GM18508 (cell line): ENCODE data around the gene OR10G7.
"Not testable (repeated sequence)": the region's sequence is repeated elsewhere in the genome, so short reads cannot be mapped to it uniquely, and the experiment has no call there.

Experiments
- ATAC-seq: cut with Tn5 transposase; IDR thresholded peaks from one replicate; pipeline ENCODE4 v1.9.1; 2021; ENCODE audit warnings: moderate number of reproducible peaks; ENCODE audit not compliant: insufficient read depth, unreplicated experiment

OR10G7 gene

DNA sequence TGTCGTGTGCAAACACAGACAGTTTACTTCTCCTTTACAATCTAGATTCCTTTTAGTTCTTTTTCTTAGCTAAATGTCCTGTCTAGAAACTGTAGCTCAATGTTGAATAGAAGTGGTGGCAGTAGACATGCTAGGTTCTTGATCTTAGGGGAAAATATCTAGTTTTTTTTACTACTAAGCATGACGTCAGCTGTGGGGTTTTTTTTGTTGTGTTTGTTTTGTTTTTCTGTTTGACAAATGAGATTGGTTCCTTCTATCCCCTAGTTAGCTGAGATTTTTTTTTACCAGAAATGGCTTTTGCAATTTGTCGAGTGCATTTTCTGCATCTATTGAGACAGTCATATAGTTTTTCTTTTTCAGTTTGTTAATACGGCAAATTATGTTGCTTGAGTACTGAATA lies 2.3 kb upstream of the OR10G7 start:
- no peak for ATAC-seq

DNA sequence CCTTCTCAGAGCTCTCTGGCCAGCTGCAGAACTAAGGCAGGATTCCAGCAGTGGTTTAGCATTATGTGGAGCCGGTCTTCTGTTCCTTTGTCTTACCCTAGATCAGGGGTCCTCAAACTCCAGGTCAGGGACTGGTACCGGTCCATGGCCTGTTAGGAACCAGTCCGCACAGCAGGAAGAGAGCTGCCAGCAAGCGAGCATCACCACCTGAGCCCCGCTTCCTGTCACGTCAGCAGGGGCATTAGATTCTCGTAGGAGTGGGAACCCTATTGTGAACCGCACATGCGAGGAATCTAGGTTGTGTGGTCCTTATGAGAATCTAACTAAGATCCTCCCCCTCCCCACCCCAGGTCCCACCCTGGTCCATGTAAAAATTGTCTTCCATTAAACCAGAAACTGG lies 1.6 kb downstream of the OR10G7 start:
- no peak for ATAC-seq

DNA sequence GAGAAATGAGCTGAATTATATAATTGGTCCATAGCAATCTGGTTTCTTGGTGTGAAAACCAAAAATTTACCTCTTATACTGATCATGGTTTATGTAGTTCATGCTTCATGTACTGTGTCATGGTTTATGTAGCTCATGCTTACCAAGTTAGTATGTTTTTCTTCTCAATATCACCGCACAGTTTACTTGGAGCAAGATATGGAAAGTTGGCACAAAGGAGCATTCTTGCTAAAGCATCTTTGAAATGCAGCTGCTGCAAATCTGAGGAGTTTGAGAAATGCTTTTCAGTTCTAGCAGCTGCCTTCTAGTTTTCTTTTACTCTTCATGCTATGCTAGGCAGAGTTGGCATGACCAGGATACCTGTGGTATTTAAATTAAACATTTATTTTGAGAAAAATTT lies 4.5 kb downstream of the OR10G7 start:
- no peak for ATAC-seq

DNA sequence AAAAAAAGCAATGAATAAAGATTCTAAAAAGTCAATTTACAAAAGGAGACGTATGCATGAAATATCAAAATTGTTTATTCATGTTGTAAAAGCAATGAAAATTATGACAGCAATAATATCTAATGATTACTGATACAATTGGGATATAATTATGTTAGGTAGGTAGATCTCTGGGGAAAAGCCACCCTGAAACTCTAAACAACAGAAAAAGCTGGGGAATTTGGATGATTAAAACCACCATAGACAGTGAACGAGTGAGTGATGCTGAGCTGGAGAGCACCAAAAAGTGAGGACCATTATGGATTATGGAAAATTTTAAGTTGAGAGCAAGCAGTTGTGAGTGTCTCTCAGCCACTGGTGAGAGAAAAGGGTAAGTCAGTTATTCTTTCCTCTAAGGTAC lies 14.6 kb downstream of the OR10G7 start, which contains the start of gene OR10G8:
Gene OR10G8, plus strand, starts transcription at position 301 of the 400 bp plus-strand sequence. CDS start 2,825 bp downstream, outside the sequence.
- no peak for ATAC-seq

DNA sequence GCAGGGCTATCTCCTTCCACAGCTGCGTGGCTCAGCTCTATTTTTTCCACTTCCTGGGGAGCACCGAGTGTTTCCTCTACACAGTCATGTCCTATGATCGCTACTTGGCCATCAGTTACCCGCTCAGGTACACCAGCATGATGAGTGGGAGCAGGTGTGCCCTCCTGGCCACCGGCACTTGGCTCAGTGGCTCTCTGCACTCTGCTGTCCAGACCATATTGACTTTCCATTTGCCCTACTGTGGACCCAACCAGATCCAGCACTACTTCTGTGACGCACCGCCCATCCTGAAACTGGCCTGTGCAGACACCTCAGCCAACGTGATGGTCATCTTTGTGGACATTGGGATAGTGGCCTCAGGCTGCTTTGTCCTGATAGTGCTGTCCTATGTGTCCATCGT lies 25.3 kb downstream of the OR10G7 start:
- ATAC-seq: not testable (repeated sequence)

DNA sequence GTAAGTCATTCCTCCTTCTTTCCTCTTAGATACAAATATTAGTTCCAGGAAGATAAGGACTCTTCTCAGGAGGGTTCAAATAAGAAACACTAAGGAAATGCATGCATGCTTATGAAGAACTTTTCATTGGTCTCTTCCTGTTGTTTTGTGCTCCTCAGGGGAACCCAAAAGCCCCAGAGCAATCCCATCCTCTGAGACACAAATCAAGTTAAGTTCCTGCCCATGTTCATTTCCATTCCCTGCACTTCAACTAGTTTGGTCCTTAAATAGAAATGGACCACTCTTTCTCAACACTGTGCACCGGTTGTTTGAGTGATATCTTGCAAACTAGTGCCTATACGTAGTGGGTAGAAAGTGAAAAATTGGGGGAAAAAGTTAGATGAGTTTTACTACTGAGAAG lies 28.4 kb downstream of the OR10G7 start, which contains the start of gene OR10G4:
Gene OR10G4, plus strand, starts transcription at position 301 of the 400 bp plus-strand sequence. CDS start 2,578 bp downstream, outside the sequence.
- ATAC-seq: no peak

DNA sequence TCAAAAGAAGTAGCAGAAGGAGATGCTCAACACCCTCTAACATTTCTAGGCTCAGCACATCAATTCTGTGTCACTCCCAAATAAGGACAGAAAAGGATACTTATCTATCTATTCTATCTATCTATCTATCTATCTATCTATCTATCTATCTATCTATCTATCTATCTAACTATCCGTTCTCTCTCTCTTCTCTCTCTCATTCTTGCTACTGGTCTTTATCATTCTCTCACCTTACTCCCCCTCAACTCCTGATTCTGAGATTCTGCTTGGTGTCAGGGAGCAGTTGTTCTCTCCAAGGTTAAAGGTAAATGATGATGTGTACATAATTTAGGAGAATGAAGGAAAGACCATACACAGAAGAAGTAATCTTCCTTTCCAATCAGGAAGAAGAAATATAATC lies 46.0 kb downstream of the OR10G7 start, which contains the start of gene OR10G6:
Gene OR10G6, minus strand, starts transcription at position 43 of the 400 bp plus-strand sequence. Its CDS starts 0 bp downstream, at position 43.
- no peak for ATAC-seq
